Endodermal cell (in vitro differentiated cells): ENCODE data around the gene KIAA0825. TPM values are rescaled to one million over a fixed set of nuclear protein-coding genes. Genes with fewer than 3 reads are reported as not detected.

Source experiments
- DNase-seq: peaks from one replicate; pipeline ENCODE4 v3.0.0-alpha.2; 2017
- H3K27ac ChIP-seq: 2 replicates; pipeline ENCODE4 v1.5.1; 2013; ENCODE audit warnings: mild to moderate bottlenecking, low read depth, low read length, moderate library complexity
- H3K27me3 ChIP-seq: 2 replicates; pipeline ENCODE4 v1.6.1; 2013; ENCODE audit warnings: mild to moderate bottlenecking, low read length, moderate library complexity; ENCODE audit not compliant: insufficient read depth, control insufficient read depth, poor library complexity, severe bottlenecking
- H3K36me3 ChIP-seq: 2 replicates; pipeline ENCODE4 v1.7.0; 2013; ENCODE audit warnings: mild to moderate bottlenecking, low read length, moderate library complexity; ENCODE audit not compliant: control insufficient read depth, insufficient read depth
- H3K4me1 ChIP-seq: one replicate; pipeline ENCODE4 v1.7.0; 2013; ENCODE audit warnings: low read length; ENCODE audit not compliant: control insufficient read depth, insufficient read depth
- H3K4me3 ChIP-seq: 2 replicates; pipeline ENCODE4 v1.5.1; 2013; ENCODE audit warnings: mild to moderate bottlenecking, low read length, moderate library complexity
- H3K9ac ChIP-seq: 2 replicates; pipeline ENCODE4 v1.6.1; 2013; ENCODE audit warnings: mild to moderate bottlenecking, low read length, moderate library complexity; ENCODE audit not compliant: poor library complexity, severe bottlenecking; ENCODE audit errors: extremely low read depth
- H3K9me3 ChIP-seq: 2 replicates; pipeline ENCODE4 v1.6.1; 2013; ENCODE audit warnings: mild to moderate bottlenecking, low read length, moderate library complexity; ENCODE audit not compliant: control insufficient read depth
- H3K27ac Mint-ChIP-seq: 2 replicates; pipeline ENCODE4 v1.8.0; 2020; ENCODE audit warnings: mixed read lengths
- H3K27me3 Mint-ChIP-seq: 2 replicates; pipeline ENCODE4 v1.8.0; 2021; ENCODE audit warnings: mild to moderate bottlenecking, mixed read lengths; ENCODE audit not compliant: insufficient read depth
- H3K36me3 Mint-ChIP-seq: 2 replicates; pipeline ENCODE4 v1.8.0; 2020; ENCODE audit warnings: low read depth, mixed read lengths
- H3K4me1 Mint-ChIP-seq: 2 replicates; pipeline ENCODE4 v1.8.0; 2020; ENCODE audit warnings: mixed read lengths
- H3K4me3 Mint-ChIP-seq: 2 replicates; pipeline ENCODE4 v1.8.0; 2020; ENCODE audit warnings: mild to moderate bottlenecking, moderate library complexity, mixed read lengths
- H3K9me3 Mint-ChIP-seq: 2 replicates; pipeline ENCODE4 v1.8.0; 2020; ENCODE audit warnings: mild to moderate bottlenecking, mixed read lengths
- CTCF ChIP-seq: fragments of 200-600 bp; sonication (generic); conservative IDR thresholded peaks from 2 replicates; pipeline ENCODE4 v1.5.0; 2021; ENCODE audit warnings: antibody characterized with exemption, mild to moderate bottlenecking
- WGBS, 2 experiments: methylation state at CpG; one replicate each; pipeline versions ENCODE4 v1.1.5 to v1.1.7; 2013; ENCODE audit warnings: missing lambda C conversion rate in 2 of 2, mixed read lengths in 1 of 2; ENCODE audit not compliant: insufficient coverage in 1 of 2, insufficient read length in 1 of 2; 5-methylcytosine and 5-hydroxymethylcytosine counted together
- total RNA-seq, 2 donors: library from RNA; stranded (reverse); fragmentation: NEBNext Ultra II Directional in 1 of 2; extraction: Animal tissue kit (Norgen Biotek cat#: 25700) in 1 of 2; gene quantifications; 2 replicates in 1 of 2; 3 replicates in 1 of 2; pipeline ENCODE4 v1.2.1, GENCODE V29; 2021

KIAA0825 gene
- total RNA-seq, 2 donors from 2014 or later, result 2.6 to 3.1 TPM

DNA sequence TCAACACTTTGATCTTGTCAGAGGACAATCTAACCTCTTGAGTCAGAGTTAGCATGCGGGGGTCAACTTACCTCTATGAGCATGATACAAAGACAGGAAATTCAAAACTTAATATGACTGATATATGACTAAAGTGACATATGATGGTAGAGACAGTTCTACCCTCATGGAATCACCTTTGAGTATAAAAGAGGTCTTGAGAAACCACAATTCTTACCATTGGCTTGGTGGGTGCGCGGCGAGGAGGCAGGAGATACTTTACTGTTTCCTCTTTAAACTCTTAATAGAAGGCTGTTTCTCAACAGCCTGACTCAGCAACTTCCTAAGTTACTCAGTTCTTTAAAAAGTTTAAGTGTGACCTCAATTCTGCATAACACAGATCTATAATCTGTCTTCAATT is 372.8 kb downstream of the KIAA0825 start:
- Histone ChIP-seq H3K4me3 (no peak overlapping the region), H3K27ac (no peak overlapping the region), H3K4me1 (no peaks in the 10 kb centered on the region), H3K9me3 (no peaks in the 10 kb centered on the region), H3K27me3 (no peaks in the 10 kb centered on the region), H3K9ac (no peak overlapping the region), H3K36me3 (no peaks in the 10 kb centered on the region)
- no peak overlapping the region for H3K4me3 Mint-ChIP-seq
- H3K36me3 Mint-ChIP-seq, result no peaks in the 10 kb centered on the region
- H3K9me3 Mint-ChIP-seq, result no peaks in the 10 kb centered on the region
- 94% methylated on average over 4 of the region's 4 CpGs; no CpG with 5 or more reads in 1 of the 2 experiments for WGBS, 2 experiments
- H3K27me3 Mint-ChIP-seq, result no peaks in the 10 kb centered on the region
- H3K4me1 Mint-ChIP-seq, result peaks cover 23% of the 10 kb centered on the region
- no peak overlapping the region for H3K27ac Mint-ChIP-seq
- no peak for DNase-seq
- no peak for TF ChIP-seq CTCF

GRCh38 chr5:94244921-94245320 is 373.5 kb downstream of the KIAA0825 start:
- H3K27me3 ChIP-seq, result no peaks in the 10 kb centered on the region
- Mint-ChIP-seq H3K4me1 (peaks cover 23% of the 10 kb centered on the region), H3K27me3 (no peaks in the 10 kb centered on the region), H3K36me3 (no peaks in the 10 kb centered on the region), H3K9me3 (no peaks in the 10 kb centered on the region), H3K4me3 (no peak overlapping the region), H3K27ac (no peak overlapping the region)
- no peak overlapping the region for H3K27ac ChIP-seq
- WGBS, 2 experiments, result 36% methylated on average over 1 of the region's 1 CpG; no CpG with 5 or more reads in 1 of the 2 experiments
- no peak overlapping the region for H3K4me3 ChIP-seq
- no peak for TF ChIP-seq CTCF
- H3K4me1 ChIP-seq, result no peaks in the 10 kb centered on the region
- no peak overlapping the region for H3K9ac ChIP-seq
- no peak for DNase-seq
- no peaks in the 10 kb centered on the region for H3K36me3 ChIP-seq
- H3K9me3 ChIP-seq, result no peaks in the 10 kb centered on the region

- Histone ChIP-seq H3K4me3 (no peak overlapping the region), H3K9ac (no peak overlapping the region), H3K4me1 (no peaks in the 10 kb centered on the region), H3K27me3 (no peaks in the 10 kb centered on the region), H3K27ac (no peak overlapping the region), H3K9me3 (no peaks in the 10 kb centered on the region), H3K36me3 (no peaks in the 10 kb centered on the region)
- 65 to 67% methylated on average over 3 of the region's 3 CpGs for WGBS, 2 experiments
- Mint-ChIP-seq H3K36me3 (peaks cover under 1% of the 10 kb centered on the region), H3K9me3 (no peaks in the 10 kb centered on the region), H3K4me3 (no peak overlapping the region), H3K27me3 (no peaks in the 10 kb centered on the region), H3K4me1 (peaks cover 14% of the 10 kb centered on the region), H3K27ac (no peak overlapping the region)
- no peak for DNase-seq
- no peak for TF ChIP-seq CTCF
Measured at GRCh38 chr5:94243612-94244011, 374.8 kb downstream of the KIAA0825 start.
